HG03469 (cell line): Measurements from ENCODE around the gene GNA14.
"Not testable (repeated sequence)": the region's sequence is repeated elsewhere in the genome, so short reads cannot be mapped to it uniquely, and the experiment has no call there.

ENCODE experiments used
- ATAC-seq: cut with Tn5 transposase; IDR thresholded peaks from one replicate; pipeline ENCODE4 v1.9.1; 2021; ENCODE audit warnings: mild to moderate bottlenecking, moderate library complexity, moderate number of reproducible peaks; ENCODE audit not compliant: unreplicated experiment

Gene GNA14

DNA sequence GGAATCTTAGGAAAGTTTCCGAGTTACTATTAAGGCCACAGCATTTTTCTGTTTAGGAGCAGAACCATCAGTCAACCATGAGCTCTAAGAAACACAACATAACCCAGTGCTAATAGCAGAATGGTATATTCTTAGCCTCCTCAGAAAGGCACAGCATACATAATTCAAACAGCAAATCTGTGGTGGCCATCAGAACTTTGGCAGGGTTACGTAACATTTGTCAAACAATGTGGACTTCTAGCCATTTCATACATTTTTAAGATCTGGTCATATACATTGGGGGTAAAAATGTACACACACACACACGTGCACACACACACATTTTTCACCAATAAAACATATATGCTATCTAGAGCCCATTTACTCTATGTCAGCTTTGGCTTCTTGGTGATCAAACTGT, 225.2 kb downstream of the GNA14 start:
- ATAC-seq: no peak

DNA sequence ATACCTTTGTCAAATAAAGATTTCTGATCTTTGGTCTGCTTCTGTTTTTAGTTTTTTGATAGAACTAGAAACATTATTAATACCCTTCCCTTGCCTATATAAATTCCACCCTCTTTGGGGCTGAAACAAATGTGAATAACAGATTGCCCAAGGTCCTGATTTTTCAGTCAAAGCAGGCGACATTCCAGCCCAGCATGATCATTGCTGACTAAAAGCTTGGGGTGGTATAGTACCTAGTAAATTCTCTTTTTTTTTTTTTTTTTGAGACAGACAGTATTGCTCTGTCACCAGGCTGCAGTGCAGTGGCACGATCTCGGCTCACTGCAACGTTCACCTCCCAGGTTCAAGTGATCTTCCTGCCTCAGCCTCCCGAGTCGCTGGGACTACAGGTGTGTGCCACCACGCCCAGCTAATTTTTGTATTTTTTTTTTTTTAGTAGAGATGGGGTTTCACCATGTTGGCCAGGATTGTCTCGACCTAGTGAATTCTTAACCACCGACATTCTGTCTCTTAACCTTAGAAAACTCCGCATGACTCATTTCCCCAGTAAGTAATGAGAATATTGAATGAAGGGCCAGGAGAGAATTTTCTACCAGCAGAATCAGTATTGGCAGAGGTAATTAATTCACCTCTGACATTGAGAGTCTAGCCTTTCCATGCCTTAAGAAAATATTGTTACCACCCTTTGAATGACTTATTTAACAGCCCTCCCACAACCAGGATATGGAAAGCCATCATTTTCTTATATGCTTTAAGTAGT, 226.4 kb downstream of the GNA14 start:
- ATAC-seq: no peak

DNA sequence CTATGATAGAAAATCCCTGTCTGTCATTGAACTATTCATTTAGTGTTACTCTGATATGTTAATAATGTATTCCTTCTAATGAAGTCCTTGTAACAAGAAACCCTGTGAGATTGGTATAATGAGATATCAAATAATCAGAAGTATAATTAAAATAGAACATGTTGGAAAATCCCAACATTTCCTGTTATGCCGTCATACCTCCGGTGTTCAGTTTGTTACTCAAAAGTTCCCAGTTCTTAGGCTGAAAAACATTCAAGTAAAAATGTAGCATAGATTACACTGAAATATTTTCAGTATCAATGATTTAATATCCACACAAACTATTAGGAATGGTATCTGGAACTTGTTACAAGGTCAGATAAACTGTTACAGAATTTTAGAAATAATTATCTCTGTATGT, 227.5 kb downstream of the GNA14 start:
- ATAC-seq: no peak

DNA sequence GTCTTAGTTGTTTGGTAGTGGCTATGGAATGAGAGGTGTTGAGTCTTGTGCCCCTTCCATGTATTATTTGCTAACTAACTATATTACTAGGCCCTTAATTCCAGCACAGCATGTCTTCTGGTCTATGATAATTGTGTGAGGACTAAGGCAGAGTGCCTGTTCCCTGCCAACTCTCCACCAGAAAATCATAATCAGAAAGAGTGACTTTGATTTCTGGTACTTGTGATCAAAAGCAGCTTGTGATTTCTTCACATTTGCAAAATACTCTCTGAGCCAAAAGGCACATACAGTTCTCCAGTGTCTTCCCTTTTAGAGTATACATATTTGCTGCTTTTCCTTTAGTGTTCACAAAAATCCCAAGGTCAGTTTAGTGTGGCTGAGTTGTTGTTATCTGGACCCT, 229.9 kb downstream of the GNA14 start:
- no peak for ATAC-seq

DNA sequence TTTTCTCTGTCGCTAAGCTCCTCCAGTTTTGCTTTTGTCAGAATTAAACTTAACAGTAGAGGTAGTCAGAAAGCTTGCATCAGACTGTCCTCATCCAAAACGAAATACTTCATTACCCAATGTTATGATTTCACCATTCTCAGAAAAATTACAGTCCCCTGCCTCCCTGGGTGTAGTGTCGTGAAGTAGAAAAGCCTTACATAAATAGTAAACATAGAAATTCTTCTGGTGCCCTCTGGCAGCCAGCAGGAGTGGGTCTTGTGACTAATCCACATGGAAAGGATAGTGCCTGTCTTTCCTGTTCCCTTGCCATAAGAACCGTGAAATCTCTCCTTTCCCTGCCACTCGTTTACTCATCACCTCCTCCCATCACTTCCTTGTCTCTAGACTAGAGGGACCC, 230.6 kb downstream of the GNA14 start:
- ATAC-seq: no peak

DNA sequence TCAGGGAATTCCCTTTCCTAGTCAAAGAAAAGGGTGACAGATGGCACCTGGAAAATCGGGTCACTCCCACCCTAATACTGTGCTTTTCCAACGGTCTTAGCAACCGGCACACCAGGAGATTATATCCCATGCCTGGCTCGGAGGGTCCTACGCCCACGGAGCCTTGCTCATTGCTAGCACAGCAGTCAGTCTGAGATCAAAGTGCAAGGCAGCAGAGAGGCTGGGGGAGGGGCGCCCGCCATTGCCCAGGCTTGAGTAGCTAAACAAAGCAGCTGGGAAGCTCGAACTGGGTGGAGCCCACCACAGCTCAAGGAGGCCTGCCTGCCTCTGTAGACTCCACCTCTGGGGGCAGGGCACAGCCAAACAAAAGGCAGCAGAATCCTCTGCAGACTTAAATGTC, 239.6 kb downstream of the GNA14 start:
- not testable (repeated sequence) for ATAC-seq

DNA sequence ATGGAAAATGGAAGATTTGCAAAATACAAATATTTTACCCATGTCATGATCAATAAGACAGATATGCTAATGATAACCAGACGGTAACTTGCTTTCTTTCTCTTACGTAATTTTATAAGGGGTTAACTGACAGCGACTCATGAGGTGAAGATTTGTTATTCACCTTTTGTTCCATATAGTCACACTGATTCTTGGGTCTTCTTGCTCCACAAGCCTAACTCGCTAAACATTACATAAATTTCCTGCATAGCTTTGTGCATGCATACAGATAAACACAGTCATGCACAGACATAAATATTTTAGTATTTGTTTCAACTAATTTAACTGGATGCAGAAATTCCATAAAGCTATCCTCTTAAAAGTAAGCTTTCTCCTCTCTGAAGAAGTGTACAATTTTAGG, 244.9 kb downstream of the GNA14 start:
- no peak for ATAC-seq

DNA sequence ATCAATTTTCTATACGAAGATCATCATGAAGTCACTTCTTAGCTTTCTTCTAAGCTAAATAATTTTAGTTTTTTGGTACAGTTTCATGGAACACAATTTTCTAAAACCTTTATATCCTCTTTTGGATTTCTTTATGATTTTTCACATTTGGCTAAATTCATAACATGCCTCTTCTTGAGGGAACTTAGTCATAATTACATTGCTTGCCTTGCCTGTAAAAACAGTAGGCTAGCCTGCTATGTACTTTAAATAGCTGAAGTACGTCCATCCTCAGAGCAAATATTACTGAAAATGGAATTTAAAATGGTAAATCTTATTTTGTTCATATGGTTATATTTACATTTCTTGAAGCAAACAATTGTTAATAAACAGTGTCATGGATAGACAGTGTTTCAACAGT, 245.8 kb downstream of the GNA14 start:
- no peak for ATAC-seq

DNA sequence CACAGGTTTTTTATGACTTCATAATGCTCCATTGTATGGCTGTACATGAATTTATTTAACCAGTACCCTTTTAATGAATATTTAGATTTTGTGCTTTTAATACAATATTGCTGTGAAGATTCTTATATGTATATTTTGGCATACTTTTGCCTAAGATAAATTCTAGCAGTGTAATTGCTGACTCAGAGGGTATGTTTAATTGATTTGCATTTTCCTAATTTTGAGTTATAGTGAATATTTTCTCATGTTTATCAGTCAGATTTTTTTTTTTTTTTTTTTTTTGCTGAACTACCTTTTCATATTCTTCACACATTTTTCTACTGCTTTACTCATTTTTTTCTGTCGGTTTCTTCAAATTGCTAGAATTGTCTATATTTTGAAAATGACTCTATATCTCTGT, 248.2 kb downstream of the GNA14 start:
- ATAC-seq: no peak

DNA sequence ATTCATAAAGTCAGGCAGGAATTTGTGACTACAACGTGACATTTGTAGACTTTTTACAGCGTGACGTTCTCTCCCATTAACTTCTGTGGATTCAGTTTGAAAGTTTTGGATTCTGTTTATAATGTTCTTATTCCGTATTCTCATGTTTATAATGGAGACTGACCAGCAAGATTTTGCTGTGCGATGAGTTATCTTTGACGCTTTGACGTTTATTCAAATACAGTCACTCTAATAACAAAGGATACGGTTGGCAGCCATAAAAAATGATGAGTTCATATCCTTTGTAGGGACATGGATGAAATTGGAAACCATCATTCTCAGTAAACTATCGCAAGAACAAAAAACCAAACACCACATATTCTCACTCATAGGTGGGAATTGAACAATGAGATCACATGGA, 249.5 kb downstream of the GNA14 start:
- not testable (repeated sequence) for ATAC-seq

DNA sequence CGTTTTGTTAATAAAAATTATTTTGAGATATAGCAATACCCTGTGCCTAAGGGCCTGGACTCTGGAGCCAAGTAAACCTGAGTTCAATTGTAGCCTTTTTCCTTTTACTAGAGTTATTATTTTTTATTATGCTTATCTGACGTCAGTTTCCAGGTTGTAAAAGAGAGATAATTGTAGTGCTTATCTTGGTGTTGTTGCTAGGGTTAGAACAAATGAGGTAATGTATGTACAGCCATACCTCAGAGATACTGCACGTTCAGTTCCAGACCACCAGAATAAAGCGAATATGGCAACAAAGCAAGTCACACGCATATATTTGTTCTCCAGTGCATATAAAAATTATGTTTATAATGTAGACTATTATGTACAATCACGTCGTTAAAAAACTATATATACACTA, 255.8 kb downstream of the GNA14 start:
- ATAC-seq: no peak

DNA sequence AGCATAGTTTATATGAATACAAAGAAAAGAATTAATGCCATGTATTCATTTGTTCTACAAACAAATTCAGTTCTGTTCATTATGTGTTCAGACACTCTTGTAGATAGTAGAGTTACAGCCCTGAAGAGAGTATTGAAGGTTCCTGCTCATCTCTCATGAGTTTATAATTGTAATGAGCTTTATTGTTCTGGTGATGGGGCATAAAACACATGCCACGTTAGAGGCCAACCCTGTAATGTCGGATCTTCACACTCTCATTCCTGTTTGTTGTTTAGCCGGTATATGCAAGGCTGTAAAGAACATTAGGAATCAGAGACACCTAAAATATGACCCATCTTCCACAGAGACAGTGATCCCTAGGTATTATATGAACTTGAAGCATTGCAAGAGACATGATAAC, 256.3 kb downstream of the GNA14 start:
- ATAC-seq: no peak

DNA sequence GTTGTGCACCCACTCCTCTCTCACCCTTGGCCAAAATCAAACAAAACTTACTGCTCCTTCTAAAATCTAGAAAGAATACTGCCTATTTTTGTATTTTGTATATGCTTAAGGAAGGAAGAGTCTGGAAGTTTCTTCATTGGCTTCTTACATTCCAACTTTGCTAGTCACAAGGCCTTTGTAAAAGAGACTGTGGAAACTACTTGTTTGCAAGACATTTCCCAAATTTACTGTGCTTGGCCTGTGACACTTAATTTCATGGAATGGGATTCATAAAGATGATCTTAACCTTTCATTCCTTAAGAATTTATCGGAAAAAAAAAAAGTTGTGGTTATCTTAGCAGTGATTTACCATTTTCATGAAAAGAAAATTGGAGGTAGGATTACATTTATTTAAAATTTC, 261.9 kb downstream of the GNA14 start:
- no peak for ATAC-seq

DNA sequence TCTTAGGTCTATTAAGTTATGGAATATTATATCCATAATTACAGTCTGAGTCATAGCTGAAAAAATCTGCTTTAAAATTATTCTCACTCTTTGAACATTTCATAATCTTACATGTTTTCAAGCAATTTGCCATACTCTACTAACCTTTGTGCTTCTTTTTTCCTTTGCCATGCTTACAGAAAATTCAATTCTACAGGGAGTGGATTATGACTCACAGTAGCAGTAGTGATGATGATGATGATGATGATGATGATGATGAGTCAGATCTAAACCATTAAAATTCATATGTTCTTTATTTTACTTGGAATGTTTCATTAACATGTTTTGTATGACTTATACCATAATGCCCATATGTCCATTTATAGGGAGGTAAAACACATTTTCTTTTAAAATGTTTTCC, 263.7 kb downstream of the GNA14 start:
- ATAC-seq: no peak

DNA sequence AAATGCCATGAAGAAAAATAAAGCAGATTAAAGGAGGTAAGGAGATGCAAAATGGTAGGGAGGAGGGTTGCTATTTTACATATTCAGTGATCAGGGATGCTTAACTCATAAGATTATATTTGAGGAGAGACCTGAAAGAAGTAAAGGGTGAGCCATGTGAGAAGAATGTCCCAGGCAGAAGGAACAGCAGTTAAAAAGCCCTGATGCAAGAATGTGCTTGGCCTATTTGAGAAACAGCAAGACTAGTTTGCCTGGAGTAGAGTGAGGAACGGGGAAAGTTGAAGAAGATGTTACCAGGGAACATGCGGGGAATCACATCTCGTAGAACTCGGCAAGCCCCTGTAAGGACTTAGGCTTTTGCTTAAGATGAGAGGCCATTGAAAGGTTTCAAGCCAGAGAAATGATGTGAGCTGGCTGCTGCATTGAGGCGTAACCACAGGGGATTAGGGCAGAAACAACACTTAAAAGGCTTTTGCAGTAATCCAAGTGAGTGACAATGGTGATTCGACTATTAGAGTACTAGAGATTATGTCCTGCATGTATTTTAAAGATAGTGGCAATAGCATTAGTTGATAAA, 272.1 kb downstream of the GNA14 start:
- no peak for ATAC-seq

DNA sequence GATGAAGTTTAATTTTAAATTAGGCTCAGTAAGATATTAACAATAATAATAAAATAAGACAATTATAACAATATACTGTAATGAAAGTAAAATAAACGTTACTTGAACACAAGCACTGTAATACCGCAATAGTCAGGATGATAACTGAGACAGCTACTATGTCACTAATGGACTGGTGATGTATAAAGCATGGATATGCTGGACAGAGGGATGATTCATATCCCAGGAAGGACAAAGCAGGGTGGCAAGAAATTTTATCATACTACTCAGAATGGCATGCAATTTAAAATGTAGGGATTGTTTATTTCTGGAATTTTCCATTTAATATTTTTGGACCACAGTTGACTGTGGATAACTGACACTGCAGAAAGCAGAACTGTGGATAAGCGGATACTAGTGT, 273.9 kb downstream of the GNA14 start:
- ATAC-seq: no peak
